Measurements from ENCODE around the gene ERBB4.
"Not testable (repeated sequence)": the region's sequence is repeated elsewhere in the genome, so short reads cannot be mapped to it uniquely, and the experiment has no call there.

ERBB4 gene

DNA sequence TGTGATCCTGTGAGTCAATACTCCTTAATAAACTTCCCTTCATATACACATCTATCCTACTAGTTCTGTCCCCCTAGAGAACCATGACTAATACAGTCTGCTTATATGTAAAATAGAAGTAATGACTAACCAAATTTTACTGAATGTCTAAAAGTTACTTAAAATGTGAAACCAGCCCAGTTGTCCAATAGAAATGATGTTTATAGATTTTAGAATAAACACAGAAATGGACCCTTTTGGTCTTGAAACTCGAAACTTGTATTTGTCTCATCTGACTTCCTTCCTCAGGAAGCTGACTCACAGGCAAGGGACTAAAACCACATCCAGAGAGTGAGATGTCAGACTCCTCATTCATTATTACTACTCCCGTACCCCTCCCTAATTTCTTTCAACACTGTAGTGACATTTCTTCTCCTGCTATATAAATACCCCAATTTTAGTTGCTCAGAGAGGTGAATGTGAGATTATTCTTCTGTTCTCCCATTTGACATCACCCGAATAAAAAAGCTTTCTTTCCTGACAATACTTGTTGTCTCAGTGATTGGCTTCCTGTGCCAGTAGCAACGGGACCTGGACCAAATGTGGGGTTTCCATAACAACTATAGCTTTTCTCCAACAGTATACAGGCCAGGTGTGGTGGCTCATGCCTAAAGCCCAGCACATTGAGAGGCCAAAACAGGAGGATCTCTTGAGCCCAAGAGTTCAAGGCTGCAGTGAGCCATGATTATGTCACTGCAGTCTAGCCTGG, 486.0 kb downstream of the ERBB4 start:
- DNase-seq (ENCODE audit: low read depth), result no peak

DNA sequence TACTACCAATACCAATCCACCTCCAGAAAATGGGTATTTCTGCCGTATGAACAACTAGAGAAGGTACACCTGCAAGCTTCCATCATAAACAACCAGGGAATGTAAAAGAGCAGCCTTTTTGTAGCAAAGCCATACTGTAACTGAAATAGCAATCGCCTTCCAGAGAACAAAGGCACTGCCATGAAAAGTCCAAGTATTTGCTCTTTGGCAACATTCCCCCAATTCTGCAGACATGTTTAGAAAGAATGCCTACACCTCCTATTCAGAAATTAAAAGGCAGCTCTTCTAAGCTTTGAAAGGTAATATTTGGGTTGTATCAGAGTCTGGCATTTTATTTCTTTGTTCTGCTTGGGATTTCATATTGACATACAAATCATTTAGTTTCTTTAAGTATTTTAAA, 487.7 kb downstream of the ERBB4 start:
- DNase-seq (ENCODE audit: low read depth), result no peak

DNA sequence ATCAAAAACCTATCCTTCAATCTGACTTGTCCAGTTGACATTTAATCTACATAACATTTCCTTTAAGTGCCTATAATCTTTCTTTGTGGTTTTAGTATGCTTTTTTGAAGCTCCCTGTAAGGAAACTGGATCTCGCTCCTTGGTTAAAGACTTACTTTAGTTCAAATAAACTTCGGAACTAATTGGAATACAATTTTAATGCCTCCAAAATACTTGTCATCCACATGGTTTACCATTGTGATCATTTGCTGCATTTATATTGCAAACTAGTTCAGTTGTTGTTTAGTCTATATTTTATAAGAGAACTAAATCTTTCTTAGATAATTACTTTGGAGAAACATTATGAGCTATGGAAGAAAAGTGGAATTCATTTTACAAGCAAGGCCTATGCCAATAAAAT, 496.0 kb downstream of the ERBB4 start:
- DNase-seq (ENCODE audit: low read depth), result no peak

DNA sequence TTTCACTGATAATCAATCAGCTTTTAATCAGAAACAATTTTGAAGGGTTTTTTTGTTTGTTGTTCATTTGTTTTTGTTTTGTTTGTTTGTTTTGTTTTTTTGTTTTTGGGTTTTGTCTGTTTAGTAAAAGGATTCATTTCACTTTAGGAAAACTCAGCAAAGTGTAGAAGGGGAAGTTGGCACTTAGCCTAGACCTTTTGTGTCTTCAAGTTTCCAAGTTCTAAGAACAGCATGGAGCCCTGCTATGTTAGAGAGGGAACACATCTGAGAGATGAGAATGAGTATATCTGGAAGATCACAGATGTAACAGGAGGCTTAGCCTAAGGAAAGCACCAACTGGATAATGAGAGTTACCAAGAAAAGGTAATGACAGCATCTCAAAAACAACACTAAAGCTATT, 501.5 kb downstream of the ERBB4 start:
- DNase-seq (ENCODE audit: low read depth), result no peak

DNA sequence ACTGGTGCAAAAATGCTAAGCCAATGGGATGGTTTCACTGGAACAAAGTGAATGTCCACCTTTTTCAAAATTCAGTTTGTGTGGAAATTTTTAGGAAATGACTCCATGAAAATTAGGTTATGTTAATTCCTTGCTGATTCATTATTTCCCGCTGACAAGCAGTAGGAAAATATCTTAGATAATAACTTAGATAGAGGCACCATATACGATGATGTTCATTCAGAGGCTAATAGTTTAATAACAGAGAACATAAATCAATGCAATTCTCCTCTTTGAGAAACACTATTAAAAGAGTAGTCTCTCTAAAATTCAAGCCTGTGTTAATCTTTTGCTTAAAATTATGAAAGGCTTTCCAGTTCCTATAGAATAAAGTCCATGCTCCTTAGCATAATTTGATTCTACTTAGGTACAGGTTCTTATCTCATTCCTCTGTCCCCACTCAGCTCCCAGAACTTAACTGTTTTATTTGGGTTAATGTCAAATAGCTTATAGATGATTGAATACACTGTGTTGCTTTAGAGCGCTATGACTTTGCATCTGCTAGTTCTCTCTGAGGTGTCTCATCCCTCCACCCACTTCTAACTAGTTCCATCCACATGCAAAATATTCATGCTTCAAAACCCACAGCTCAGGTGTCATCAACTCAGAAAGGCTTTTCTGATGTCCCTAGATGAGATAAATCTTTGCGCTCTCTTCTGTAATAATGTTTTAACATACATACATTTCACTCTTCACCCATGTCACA, 503.6 kb downstream of the ERBB4 start:
- DNase-seq (ENCODE audit: low read depth), result no peak

DNA sequence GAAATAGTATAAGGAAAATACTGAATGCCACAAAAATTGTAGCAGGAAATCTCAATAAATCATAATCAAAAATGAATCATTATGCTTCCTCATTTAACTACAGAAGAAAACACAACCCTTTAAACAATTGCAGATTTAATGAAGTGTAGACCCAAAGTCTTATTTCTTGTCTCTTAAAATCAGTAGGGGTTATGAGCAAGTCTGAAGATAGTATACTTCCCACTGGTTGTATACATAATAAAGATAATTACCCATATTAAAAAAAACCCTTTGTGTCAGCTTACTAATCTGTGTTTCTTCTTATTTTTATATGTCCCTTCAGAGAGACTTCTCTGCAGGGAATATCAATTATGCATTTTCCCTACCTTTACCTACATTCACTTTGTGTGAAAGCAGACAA, 504.7 kb downstream of the ERBB4 start:
- no peak for DNase-seq (ENCODE audit: low read depth)

DNA sequence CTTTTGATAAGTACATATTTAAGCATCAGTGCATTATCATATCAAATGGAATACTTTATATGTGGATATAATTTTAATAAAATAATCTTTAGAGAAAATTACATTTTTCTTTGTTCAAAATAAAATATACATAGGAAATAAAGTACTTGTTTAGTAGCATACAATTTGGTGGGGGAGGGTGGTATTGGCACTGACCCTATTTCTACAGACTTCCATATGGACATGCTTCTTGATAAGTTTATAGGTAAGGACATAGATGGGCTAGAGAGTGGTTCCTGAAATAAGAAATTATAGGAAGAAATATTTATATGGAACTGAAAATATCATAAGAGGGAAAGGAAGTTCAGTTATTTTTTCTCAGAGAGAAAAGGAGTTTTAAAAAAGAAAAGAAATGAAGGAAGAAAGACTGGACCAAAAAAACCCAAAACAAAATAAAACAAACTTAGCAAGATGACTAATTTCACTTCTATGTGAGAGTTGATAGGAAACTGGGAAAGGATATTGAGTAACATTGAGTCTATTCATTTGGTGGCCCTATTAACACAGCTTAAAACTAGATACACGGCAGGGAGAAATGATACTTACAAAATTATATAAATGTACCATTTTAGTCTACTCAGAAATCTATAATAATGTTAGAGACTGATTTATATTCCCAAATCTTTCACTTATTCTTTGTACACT, 505.9 kb downstream of the ERBB4 start:
- DNase-seq (ENCODE audit: low read depth), result no peak

DNA sequence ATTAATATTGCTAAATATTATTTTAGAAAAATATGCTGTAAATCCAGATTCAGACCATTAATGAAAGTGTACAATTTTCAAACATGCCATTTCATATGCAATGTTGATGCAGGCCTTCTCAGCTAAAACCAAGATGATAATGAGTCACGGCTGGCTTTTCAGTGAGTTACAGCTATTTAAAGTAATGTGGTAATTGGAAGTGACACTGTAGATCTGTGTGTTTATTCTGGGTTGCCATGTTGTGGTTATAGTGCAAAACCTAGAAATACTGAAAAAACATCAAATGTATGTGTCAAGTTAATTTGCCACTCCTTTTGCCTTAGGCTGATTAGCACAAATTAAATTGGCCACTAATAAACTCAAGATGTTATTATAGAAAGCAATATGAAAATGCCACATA, 506.6 kb downstream of the ERBB4 start:
- no peak for DNase-seq (ENCODE audit: low read depth)

DNA sequence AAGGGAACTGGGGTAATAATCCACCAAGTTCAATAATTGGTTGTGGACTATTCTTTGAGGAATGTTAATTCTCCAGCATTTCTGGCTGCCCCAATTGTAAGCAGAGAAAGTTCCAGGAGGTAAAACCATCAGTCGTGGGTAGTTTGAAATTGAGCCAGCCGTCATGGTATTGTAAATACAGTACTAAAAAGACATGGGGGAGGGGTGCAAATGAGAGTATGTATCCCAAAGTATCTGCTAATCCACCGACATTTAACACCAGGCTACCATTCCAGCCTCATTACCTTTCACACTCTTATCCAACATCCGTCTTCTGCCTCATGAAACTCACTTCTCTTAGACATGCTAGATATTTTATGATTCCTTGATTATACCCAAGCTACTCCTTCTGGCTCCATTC, 507.9 kb downstream of the ERBB4 start:
- no peak for DNase-seq (ENCODE audit: low read depth)

DNA sequence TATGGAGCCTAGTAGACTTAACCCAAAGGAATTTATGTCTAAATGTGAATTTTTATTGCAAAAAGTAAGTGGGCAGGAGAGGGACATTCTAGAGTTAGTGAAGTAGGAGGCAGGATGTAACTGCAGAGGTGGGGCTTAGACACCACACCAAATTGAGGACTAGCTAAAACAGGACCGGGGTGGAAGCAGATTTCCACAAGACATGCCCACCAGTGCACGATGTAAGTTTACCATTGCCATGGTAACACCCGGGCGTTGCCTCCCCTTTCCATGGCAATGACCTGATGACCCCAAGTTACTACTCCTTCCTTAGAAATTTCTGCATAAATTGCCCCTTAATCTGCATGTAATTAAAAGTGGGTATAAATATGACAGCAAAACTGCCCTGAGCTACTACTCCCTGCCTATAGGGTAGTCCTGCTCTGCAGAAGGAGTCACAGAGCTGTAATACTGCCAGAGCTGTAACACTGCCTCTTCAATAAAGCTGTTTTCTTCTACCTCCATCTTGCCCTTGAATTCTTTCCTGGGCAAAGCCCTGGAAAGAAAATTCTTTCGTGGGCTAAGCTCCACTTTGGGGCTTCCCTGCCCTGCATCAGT, 509.7 kb downstream of the ERBB4 start:
- DNase-seq (ENCODE audit: low read depth), result no peak

DNA sequence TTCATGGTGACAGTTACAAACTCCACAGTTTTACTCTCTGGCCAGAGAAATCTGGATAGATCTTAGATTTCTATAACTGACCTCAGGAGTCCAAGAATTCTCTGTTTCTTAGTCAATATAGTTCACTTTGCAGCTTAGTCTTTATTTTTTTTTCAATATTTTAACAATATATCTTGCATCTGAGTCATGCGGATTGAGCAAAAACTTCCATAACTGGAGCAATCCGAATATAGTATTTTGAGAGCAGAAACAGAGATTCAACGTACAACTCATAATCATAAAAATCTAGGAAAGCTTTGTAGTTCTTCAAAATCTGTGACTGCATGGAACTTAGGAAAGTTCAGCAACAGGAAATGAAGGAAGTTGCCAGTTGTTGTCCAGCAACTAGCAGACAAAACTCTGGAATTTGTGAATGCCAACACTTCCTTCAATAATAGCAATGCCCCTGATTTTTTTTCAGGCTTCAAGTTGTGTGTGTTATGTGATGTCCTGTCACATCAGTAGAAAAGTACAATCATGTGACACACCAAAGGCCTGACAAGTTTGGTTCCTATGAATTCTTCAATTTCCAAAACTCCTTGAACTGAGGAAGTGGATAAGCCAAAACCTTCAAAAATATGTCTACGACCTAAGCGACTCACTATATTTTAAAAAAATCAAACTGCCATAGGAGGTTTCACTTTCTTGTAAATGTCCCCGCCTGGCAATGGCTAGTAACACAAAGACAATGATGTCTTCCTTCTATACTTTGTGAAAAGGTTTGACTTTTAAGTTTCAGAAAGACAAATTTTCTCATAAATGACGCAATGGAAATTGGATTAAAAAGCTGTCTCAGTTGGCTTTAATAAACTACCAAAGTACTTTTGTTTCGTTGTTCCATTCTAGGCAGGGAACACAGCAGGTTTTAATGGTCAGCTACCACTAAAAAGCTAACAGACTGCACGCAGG, 510.6 kb downstream of the ERBB4 start:
- no peak for DNase-seq (ENCODE audit: low read depth)

DNA sequence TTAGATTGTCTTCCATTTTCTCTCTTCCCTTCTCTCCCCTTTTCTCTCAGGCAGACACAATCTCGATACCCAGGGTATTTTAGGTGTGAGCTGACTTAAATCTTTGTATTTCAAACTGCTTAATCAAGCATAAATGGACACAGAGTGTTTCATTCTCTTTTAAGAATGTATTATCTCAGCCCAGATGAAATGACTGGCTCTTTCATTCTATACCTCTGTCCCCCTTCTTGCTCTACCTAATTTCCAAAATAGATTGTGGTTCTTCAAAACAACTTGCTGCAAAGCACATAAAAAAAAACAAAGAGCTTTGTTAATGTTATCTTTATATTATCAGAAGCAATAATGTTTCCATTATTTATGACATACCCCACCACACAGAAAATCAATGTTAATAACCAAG, 514.6 kb downstream of the ERBB4 start:
- no peak for DNase-seq (ENCODE audit: low read depth)

DNA sequence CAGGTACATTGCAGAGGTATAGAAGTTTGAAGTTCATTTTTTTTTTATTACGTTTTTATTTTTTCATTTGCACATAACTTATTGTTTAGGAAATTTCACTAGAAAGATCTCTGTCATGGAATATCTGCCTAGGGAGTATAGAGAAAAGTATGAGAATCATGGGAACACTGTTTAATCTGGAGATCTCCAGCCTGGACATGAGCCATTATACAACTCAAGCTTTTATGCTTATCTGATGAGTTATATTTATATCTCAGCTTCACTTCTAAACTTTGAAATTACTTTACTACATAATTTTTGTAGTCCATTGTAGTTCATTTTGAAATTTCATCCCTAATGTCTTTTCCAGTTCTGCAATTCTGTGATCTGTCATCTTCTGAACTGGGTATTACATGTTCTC, 515.6 kb downstream of the ERBB4 start:
- no peak for DNase-seq (ENCODE audit: low read depth)

DNA sequence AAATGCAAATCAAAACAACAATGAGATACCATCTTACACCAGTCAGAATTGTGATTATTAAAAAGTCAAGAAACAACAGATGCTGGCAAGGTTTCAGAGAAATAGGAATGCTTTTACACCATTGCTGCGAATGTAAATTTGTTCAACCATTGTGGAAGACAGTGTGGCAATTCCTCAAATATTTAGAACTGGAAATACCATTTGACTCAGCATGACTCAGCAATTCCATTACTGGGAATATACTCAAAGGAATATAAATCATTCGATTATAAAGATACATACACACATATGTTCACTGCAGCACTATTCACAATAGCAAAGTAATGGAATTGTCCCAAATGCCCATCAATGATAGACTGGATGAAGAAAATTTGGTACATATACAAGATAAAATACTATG, 516.7 kb downstream of the ERBB4 start:
- no peak for DNase-seq (ENCODE audit: low read depth)

DNA sequence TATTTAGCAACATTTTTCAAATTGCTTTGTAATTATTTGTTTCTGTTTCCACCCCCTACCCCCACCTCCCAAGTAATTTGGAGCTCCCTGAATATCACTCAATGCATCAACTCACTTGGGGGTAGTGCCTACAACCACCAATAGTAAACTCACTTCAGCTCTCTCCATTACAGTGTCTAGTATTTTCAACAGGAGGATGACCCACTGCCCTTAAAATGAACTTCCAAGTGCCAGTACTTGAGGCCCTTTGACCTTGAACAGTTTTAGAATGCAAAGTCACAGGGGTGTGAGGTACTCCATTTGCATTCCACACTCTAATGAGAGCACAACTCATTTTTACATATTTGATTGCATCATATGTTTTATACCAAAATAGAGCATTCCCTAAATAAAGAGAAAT, 523.0 kb downstream of the ERBB4 start:
- no peak for DNase-seq (ENCODE audit: low read depth)

DNA sequence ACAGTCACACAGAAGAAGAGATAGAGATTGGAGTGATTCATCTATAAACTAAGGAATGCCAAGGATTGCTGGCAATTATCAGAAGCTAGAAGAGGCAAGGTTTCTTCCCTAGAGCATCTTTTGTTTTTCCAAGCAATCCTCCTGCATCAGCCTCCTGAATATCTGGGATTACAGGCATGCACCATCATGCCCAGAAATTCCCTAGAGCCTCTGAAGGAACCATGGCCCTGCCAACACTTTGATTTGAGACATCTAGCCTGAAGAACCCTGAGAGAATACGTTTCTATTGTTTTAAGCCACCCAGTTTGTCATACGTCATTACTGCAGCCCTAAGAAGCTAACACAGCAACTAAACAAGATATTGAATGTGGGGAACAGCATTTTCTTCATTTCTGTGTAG, 525.0 kb downstream of the ERBB4 start:
- DNase-seq (ENCODE audit: low read depth), result no peak

DNA sequence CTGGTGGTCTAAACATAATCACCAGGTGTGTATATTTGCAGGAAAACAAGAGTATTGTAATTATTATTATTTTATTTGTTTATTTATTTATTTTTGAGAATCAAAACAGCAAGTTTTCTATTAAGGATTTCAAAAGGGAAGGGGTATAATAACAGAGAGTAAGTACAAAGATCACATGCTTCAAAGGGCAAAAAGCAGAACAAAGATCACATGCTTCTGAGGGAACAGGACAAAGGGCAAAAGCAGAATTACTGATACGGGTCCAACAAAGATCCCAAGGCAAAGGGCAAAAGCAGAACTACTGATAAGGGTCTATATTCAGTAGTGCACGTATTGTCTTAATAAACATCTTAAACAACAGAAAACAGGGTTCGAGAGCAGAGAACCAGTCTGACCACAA, 528.3 kb downstream of the ERBB4 start:
- DNase-seq (ENCODE audit: low read depth), result not testable (repeated sequence)

DNA sequence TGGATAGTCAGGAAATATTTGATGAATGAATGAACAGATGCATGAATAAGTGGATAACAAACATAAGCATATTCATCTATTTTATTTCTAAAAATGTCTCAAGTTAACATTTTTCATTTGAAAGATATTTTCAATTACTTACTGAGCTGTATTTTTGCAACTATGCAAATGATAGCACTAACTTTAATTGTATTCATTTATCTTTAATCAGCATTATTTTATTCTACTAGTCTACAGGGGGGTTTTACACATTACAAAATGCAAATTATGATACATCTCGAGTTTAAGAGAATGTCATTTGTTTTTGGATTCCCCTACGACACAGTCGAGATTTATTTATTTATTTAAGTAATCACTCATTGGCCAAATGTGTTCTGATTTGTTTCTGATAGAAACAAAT, 530.6 kb downstream of the ERBB4 start:
- DNase-seq (ENCODE audit: low read depth), result no peak

DNA sequence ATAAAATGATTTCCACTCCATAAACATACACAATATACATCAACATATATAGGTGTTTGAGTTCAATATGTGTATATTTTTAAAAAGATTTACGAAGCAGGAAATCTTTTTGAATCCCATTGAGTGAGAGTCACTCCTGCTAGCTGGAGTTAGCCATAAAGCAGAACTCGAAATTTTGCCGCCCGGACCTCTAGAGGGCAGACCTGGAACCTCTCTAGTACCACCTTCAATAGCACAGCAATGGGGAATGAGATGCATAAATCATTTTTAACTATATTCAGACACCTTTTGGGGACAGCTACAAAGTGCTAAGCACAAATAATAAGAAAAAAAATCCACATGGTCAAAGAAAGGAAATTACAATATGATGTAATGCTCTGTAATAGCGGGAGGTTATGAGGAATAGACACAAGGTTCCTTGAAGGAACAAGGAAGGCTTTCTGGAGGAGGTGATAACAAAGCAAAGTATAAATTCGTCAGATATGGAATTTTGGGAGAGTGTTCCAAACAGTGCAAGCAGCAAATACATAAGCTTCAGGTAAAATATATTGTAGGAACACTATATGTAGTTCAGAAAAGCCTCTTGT, 533.4 kb downstream of the ERBB4 start:
- DNase-seq (ENCODE audit: low read depth), result no peak

DNA sequence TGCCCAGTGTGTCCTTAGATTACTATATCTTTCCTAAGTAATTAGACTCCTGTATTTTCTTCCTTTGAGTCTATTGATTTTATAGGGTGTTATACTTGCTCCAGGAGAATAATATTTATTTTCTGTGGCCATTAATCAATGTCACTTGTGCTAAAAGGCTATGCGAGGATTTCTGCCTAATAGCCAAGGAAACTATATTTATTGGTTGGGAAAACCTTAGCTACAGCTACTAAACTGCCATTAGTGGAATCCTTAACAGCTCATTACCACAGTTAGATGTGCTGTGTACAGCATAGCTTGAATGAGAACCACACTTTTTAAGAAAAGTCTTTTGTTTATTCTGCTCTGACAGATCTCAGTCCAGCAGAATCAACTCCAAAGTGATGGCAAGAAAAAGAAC, 537.3 kb downstream of the ERBB4 start:
- DNase-seq (ENCODE audit: low read depth), result no peak

DNA sequence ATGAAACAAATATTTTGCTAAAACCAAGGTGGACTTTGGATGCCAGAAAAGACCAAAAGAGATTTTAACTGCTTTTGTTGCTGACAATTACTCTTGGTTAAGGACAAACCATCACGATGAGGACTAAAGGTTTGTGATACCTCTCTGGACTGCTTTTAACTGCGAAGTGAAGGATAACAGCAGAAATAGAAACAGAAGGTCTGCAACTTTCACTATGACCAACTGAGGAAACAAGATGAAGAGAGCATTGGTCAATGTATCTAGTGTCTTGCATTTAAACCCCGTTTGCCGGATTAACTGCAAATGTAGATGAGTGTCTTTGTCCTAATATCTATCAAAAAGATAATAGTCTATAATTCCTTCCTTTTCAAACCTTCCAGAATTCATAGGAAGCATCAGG, 541.7 kb downstream of the ERBB4 start:
- no peak for DNase-seq (ENCODE audit: low read depth)
